Measurements from ENCODE around the gene MS4A10. TPM values are rescaled to one million over a fixed set of nuclear protein-coding genes. Genes with fewer than 3 reads are reported as not detected.
A peak's percentile ranks its signal among the peaks of the same experiment; 100 is the strongest.
"Not testable (repeated sequence)": the region's sequence is repeated elsewhere in the genome, so short reads cannot be mapped to it uniquely, and the experiment has no call there.

MS4A10 gene
- total and polyA plus RNA-seq, 3 experiments from 2014 or later, result not detected

DNA sequence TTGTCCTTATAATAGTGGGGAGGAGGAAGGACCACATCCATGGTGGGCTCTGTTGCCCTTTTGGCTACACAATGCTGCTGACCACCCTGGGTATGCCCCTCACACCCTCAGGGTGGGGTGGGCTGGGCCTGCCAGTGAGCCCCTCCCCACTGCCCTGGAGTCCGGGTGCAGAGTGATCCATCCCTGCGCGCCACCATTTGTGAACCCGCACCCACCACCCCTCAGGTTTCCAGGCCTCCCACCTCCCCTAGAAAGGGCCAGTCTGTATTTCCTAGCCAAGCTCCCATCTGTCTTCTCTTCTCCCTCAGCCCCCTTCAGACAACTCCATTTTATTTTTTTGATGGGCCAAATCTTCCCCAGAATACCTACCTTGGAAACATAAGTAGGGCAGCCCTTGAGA is 25.0 kb downstream of the MS4A10 start:
- Mint-ChIP-seq H3K4me3 (no peak overlapping the region), H3K9me3 (peaks cover 0 to 8% (median 4%) of the 10 kb centered on the region in 5 donors), H3K27ac (no peak overlapping the region), H3K4me1 (no peaks in the 10 kb centered on the region), H3K36me3 (peaks cover 0 to 7% (median 0%) of the 10 kb centered on the region in 3 donors), H3K27me3 (peaks cover 10 to 46% of the 10 kb centered on the region in 2 donors)
- POLR2A ChIA-PET, result no interaction called here
- Histone ChIP-seq H3K4me3 (ENCODE audit: low read length) (no peak overlapping the region), H3K36me3 (ENCODE audit: insufficient read depth, low read length) (no peaks in the 10 kb centered on the region), H3K27ac (ENCODE audit: low read depth, low read length) (no peak overlapping the region), H3K9me3 (ENCODE audit: low read length) (no peaks in the 10 kb centered on the region), H3K4me1 (ENCODE audit: insufficient read depth, low read length) (no peaks in the 10 kb centered on the region), H3K27me3 (ENCODE audit: insufficient read depth, low read length, poor library complexity, severe bottlenecking) (no peaks in the 10 kb centered on the region)
- DNase-seq, result no peak
- CTCF ChIA-PET, result no interaction called here

DNA sequence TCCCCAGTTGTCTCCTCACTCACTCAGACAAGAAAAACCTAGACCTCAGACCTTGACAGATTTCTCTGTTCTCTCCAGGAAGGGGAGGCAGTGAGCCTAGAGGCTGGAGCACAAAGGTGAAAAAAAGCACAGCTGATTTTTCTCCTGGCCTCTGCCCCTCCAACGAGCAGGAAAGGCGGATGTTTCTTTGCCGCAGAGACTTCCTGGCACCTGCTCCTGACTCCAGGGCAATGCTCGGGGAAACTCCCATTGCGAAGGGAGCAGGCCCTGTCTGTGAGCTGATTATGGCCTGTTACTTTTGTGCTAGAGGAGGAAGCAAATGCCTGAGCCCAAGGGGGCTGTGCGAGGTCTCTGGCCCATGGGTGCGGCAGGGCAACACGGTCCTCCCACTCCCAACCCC is 25.4 kb downstream of the MS4A10 start:
- Mint-ChIP-seq H3K27me3 (peaks cover 10 to 43% of the 10 kb centered on the region in 2 donors), H3K27ac (no peak overlapping the region), H3K4me3 (no peak overlapping the region), H3K4me1 (no peaks in the 10 kb centered on the region), H3K36me3 (peaks cover 0 to 7% (median 0%) of the 10 kb centered on the region in 3 donors), H3K9me3 (peaks cover 0 to 8% (median 4%) of the 10 kb centered on the region in 5 donors)
- ChIA-PET POLR2A (no interaction called here), CTCF (no interaction called here)
- no peak for DNase-seq
- H3K27ac ChIP-seq (ENCODE audit: low read depth, low read length), result no peak overlapping the region
- H3K4me3 ChIP-seq (ENCODE audit: low read length), result no peak overlapping the region
- H3K36me3 ChIP-seq (ENCODE audit: insufficient read depth, low read length), result no peaks in the 10 kb centered on the region
- H3K9me3 ChIP-seq (ENCODE audit: low read length), result no peaks in the 10 kb centered on the region
- no peaks in the 10 kb centered on the region for H3K4me1 ChIP-seq (ENCODE audit: insufficient read depth, low read length)
- H3K27me3 ChIP-seq (ENCODE audit: insufficient read depth, low read length, poor library complexity, severe bottlenecking), result no peaks in the 10 kb centered on the region

DNA sequence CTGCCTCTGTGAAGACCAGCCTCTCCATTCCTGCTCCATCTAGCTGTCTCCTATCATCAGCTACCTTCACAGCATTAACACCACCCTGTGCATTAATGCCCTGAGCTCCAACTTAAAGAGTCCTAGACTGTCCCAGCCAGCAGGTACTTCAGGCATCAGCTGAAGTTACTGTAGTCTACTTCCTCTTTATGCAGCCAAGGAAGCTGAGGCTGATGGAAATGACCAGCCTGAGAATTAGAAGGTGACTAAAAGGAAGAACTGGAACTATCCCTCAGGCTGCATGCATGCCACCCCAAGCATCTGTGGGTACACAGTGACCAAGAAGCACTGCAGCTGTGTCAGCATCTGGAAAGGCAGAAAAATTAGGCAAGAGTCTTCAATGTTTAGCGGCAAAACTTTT is 28.2 kb downstream of the MS4A10 start:
- Mint-ChIP-seq H3K9me3 (peaks cover 9 to 19% (median 17%) of the 10 kb centered on the region in 5 donors), H3K27me3 (peaks cover 14 to 43% of the 10 kb centered on the region in 2 donors), H3K4me1 (no peaks in the 10 kb centered on the region), H3K4me3 (no peak overlapping the region), H3K36me3 (peaks cover 0 to 16% (median 0%) of the 10 kb centered on the region in 3 donors), H3K27ac (no peak overlapping the region)
- Histone ChIP-seq H3K27ac (ENCODE audit: low read depth, low read length) (no peak overlapping the region), H3K9me3 (ENCODE audit: low read length) (no peaks in the 10 kb centered on the region), H3K4me3 (ENCODE audit: low read length) (no peak overlapping the region), H3K27me3 (ENCODE audit: insufficient read depth, low read length, poor library complexity, severe bottlenecking) (no peaks in the 10 kb centered on the region), H3K36me3 (ENCODE audit: insufficient read depth, low read length) (no peaks in the 10 kb centered on the region), H3K4me1 (ENCODE audit: insufficient read depth, low read length) (no peaks in the 10 kb centered on the region)
- ChIA-PET CTCF (interaction anchor here (1.4 kb wide), 1 partner anchor 374 kb away, joined by 4 read pairs; no protein-coding TSS in a partner anchor), POLR2A (no interaction called here)
- no peak for DNase-seq

DNA sequence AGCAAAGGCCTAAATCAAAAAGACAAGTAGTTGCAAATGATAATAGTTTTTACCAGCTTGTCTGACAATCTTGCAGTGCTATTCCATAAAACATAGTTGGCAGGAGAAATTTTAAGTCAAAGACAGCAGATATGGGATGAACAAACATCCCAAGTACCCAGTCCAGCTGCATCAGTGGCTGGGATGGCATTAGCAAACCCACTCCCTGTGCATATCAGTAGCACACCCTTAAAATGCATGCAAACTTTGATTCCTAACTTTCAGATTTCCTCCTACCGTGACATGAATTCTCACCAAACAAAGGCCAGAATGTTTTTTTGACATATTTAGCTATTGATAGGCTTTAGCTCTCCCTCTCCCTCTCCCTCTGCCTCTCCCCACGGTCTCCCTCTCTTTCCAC is 29.0 kb downstream of the MS4A10 start:
- H3K27ac ChIP-seq (ENCODE audit: low read depth, low read length), result no peak overlapping the region
- no peak for DNase-seq
- Mint-ChIP-seq H3K27ac (no peak overlapping the region), H3K9me3 (peaks cover 9 to 19% (median 17%) of the 10 kb centered on the region in 5 donors), H3K4me1 (no peaks in the 10 kb centered on the region), H3K36me3 (peaks cover 0 to 16% (median 0%) of the 10 kb centered on the region in 3 donors), H3K4me3 (no peak overlapping the region), H3K27me3 (peaks cover 14 to 43% of the 10 kb centered on the region in 2 donors)
- no peaks in the 10 kb centered on the region for H3K27me3 ChIP-seq (ENCODE audit: insufficient read depth, low read length, poor library complexity, severe bottlenecking)
- H3K4me3 ChIP-seq (ENCODE audit: low read length), result no peak overlapping the region
- CTCF ChIA-PET, result interaction anchor here (1.4 kb wide), 1 partner anchor 373 kb away, joined by 4 read pairs; no protein-coding TSS in a partner anchor
- H3K36me3 ChIP-seq (ENCODE audit: insufficient read depth, low read length), result no peaks in the 10 kb centered on the region
- POLR2A ChIA-PET, result no interaction called here
- H3K9me3 ChIP-seq (ENCODE audit: low read length), result no peaks in the 10 kb centered on the region
- H3K4me1 ChIP-seq (ENCODE audit: insufficient read depth, low read length), result no peaks in the 10 kb centered on the region

DNA sequence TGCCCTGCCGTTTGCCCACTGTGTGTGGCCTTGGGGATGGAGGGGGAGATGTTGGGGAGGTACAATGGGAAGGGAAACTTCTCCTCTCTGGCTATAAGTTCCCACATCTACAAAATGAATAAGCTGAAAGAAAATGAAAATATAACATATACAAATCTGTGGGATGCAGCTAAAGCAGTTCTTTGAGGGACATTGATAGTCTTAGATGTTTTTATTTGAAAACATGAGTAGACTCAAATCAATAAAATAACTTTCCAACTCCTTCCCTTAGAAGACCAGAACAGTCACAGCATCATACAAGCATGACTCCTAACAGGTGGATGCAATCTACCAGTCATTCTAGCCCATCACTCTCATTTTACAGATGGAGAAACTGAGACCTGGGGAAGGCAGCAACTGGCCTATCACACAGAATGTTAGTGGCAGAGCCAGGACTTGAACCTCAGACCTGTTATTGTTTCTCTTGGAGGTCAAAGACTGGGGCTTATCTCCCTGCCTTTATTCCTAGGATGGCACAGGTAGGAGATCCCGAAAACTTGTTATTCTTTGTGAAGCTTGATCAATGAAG is 31.5 kb downstream of the MS4A10 start:
- POLR2A ChIA-PET, result no interaction called here
- Mint-ChIP-seq H3K36me3 (peaks cover 0 to 13% (median 0%) of the 10 kb centered on the region in 3 donors), H3K4me1 (no peaks in the 10 kb centered on the region), H3K27me3 (peaks cover 12 to 30% of the 10 kb centered on the region in 2 donors), H3K4me3 (no peak overlapping the region), H3K27ac (no peak overlapping the region), H3K9me3 (peaks cover 9 to 19% (median 17%) of the 10 kb centered on the region in 5 donors)
- H3K27me3 ChIP-seq (ENCODE audit: insufficient read depth, low read length, poor library complexity, severe bottlenecking), result no peaks in the 10 kb centered on the region
- no peaks in the 10 kb centered on the region for H3K9me3 ChIP-seq (ENCODE audit: low read length)
- no peak for DNase-seq
- no peak overlapping the region for H3K27ac ChIP-seq (ENCODE audit: low read depth, low read length)
- no peaks in the 10 kb centered on the region for H3K36me3 ChIP-seq (ENCODE audit: insufficient read depth, low read length)
- CTCF ChIA-PET, result no interaction called here
- no peaks in the 10 kb centered on the region for H3K4me1 ChIP-seq (ENCODE audit: insufficient read depth, low read length)
- H3K4me3 ChIP-seq (ENCODE audit: low read length), result no peak overlapping the region

DNA sequence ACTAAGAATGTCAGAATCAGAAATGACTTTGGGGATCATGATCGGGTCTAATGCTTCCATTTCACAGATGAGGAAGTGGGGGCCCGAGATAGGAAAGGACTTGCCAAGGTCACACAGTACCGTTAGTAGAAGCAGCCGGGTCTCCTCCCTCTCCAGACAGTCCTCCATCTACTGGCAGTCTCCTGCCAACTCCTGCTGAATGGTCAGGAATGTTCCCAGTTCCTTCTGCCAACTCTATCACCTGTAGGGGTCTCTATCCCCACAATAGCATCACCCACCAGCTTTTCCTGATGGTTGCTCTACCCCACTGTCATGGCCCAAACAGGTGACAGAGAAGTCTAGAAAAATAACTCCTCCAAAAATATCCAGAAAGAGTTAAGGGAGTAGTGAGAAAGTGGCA is 32.9 kb downstream of the MS4A10 start:
- ChIA-PET POLR2A (no interaction called here), CTCF (no interaction called here)
- no peaks in the 10 kb centered on the region for H3K4me1 Mint-ChIP-seq
- no peaks in the 10 kb centered on the region for H3K36me3 ChIP-seq (ENCODE audit: insufficient read depth, low read length)
- no peaks in the 10 kb centered on the region for H3K9me3 ChIP-seq (ENCODE audit: low read length)
- no peak for DNase-seq
- H3K4me3 ChIP-seq (ENCODE audit: low read length), result no peak overlapping the region
- peaks cover 0 to 13% (median 0%) of the 10 kb centered on the region in 3 donors for H3K36me3 Mint-ChIP-seq
- no peaks in the 10 kb centered on the region for H3K4me1 ChIP-seq (ENCODE audit: insufficient read depth, low read length)
- peaks cover 9 to 17% (median 17%) of the 10 kb centered on the region in 5 donors for H3K9me3 Mint-ChIP-seq
- no peak overlapping the region for H3K27ac Mint-ChIP-seq
- no peak overlapping the region for H3K4me3 Mint-ChIP-seq
- H3K27ac ChIP-seq (ENCODE audit: low read depth, low read length), result no peak overlapping the region
- peaks cover 7 to 19% of the 10 kb centered on the region in 2 donors for H3K27me3 Mint-ChIP-seq
- no peaks in the 10 kb centered on the region for H3K27me3 ChIP-seq (ENCODE audit: insufficient read depth, low read length, poor library complexity, severe bottlenecking)

DNA sequence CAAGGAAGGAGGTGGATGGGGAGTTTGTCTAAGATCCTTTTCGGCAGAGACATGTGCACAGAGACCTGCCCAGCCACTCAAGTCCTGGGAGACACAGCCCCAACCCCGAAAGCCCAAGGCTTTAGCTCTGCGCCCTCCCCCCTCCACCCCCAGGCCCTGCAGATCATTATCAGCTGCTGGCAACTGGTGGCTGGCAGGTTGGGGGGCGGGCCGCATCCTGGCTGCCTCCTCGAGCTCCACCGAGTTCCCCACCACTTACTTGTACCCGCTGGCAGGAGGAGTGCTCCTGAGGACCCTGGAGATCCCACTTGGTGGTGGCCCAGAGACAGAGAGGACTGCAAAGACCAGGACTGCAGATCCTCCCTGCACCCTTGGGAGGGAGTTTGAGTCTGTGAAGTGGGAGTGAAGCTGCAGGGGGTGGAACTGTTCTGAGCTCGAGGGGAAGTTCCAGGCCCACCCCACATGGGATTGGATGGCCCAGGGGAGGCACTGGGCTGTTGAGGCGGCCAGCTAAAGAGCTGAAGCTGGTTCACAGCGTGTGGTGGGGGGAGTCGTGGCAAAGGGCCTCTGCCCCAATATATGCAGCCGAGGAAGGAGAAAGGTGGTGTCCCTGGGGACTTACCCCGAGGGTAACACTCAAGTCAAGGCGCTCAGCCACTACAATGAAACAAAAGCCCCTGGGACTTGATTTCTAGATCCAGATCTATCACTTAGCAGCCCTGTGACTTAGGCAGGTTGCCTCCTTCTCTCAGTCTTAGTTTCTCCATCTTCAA is 36.9 kb downstream of the MS4A10 start:
- no peak overlapping the region for H3K4me3 ChIP-seq (ENCODE audit: low read length)
- ChIA-PET POLR2A (no interaction called here), CTCF (interaction anchor here (3.2 kb wide), 1 partner anchor 10 kb away, joined by 17 read pairs; no protein-coding TSS in a partner anchor)
- H3K36me3 Mint-ChIP-seq, result peaks cover 0 to 6% (median 0%) of the 10 kb centered on the region in 3 donors
- H3K27ac Mint-ChIP-seq, result no peak overlapping the region
- H3K36me3 ChIP-seq (ENCODE audit: insufficient read depth, low read length), result no peaks in the 10 kb centered on the region
- no peaks in the 10 kb centered on the region for H3K27me3 ChIP-seq (ENCODE audit: insufficient read depth, low read length, poor library complexity, severe bottlenecking)
- H3K9me3 ChIP-seq (ENCODE audit: low read length), result no peaks in the 10 kb centered on the region
- peaks cover 3 to 11% of the 10 kb centered on the region in 2 donors for H3K27me3 Mint-ChIP-seq
- H3K4me3 Mint-ChIP-seq, result no peak overlapping the region
- no peaks in the 10 kb centered on the region for H3K4me1 ChIP-seq (ENCODE audit: insufficient read depth, low read length)
- no peak for DNase-seq
- H3K9me3 Mint-ChIP-seq, result peaks cover under 1 to 6% (median 5%) of the 10 kb centered on the region in 5 donors
- no peaks in the 10 kb centered on the region for H3K4me1 Mint-ChIP-seq
- H3K27ac ChIP-seq (ENCODE audit: low read depth, low read length), result no peak overlapping the region

DNA sequence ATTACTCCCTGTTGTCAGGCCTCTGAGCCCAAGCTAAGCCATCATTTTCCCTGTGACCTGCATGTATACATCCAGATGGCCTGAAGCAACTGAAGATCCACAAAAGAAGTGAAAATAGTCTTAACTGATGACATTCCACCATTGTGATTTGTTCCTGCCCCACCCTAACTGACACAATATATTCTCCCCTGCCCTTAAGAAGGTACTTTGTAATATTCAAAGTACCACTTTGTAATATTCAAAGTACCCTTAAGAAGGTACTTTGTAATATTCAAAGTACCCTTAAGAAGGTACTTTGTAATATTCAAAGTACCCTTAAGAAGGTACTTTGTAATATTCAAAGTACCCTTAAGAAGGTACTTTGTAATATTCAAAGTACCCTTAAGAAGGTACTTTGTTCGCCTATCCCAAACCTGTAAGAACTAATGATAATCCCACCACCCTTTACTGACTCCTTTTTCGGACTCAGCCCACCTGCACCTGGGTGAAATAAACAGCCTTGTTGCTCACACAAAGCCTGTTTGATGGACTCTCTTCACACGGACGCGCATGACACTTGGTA is 38.7 kb downstream of the MS4A10 start:
- CTCF ChIA-PET; H3K27me3 ChIP-seq (ENCODE audit: insufficient read depth, low read length, poor library complexity, severe bottlenecking); H3K4me3 Mint-ChIP-seq: not testable (repeated sequence)

More for the DNA sequence above, 38.7 kb downstream of the MS4A10 start:
- DNase-seq; H3K9me3 ChIP-seq (ENCODE audit: low read length); H3K4me3 ChIP-seq (ENCODE audit: low read length); H3K36me3 ChIP-seq (ENCODE audit: insufficient read depth, low read length); POLR2A ChIA-PET; H3K4me1 Mint-ChIP-seq; H3K27ac ChIP-seq (ENCODE audit: low read depth, low read length); H3K36me3 Mint-ChIP-seq; H3K9me3 Mint-ChIP-seq; H3K27me3 Mint-ChIP-seq; H3K4me1 ChIP-seq (ENCODE audit: insufficient read depth, low read length): not testable (repeated sequence)
- peak overlapping the region in 1 of 8 donors; percentile 35 for H3K27ac Mint-ChIP-seq
